ENCODE results near the gene MARCO. TPM values are rescaled to one million over a fixed set of nuclear protein-coding genes. Genes with fewer than 3 reads are reported as not detected.

Gene MARCO
- total RNA-seq, 2 donors from 2014 or later = 10.4 to 13.7 TPM

DNA sequence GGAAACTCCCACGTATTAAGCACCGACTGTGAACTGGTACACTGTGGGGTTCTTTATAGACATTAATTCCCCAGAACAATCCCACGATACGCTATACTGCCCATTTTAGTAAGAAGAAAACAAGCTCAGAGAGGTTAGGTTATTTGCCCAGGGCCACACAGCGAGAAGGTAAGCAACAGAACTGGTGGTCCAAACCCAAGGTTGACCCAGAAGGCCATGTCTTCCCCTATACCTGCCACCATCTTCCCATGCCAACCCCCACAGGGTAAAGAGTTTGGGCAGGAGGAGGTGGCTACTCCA lies 69.9 kb downstream of the MARCO start:
- no peak for DNase-seq (ENCODE audit: low spot score)

DNA sequence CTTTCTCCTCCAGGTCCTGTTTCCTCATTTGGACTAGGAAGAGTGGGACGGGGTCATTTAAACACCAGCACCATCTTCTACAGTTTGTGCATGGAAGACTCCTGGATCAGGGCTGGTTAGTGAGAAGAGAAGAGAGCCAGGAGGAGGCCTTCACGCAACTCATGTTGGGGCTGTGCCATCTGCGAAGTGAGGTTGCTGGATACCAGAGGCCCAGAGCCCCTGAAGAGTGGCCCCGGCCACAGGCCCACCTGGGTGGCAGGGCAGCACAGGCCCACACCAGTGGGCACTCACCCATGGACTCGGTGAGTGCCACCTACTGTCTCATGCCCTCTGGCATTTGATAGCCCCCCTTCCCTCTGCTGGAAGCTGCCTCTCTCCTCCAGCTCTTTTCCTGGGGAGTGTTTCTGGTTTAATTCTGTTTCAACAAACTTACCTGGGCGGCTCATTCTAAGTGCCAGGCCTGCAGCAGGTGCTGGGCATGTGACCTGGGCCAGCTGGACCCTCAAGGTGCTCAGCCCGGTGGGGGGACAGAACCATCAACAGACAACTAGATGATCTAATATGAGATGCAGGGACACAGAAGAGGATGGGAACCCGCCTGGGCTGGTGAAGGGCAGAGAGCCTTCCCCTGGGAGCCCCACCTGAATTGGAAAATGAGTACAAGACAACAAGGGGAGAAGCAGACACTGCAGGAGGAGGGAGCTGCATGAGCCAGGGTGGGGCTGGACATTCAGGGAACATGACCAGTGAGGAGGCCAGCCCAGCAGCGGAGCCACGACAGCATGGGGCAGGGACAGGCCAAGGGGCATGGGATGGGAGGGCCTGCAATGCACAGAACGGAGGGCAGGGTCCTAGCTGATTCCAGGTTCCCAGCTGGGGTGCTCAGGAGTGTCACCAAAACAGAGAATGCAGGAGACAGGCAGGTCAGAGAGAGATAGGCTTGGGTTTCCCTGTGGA lies 70.6 kb downstream of the MARCO start:
- no peaks in the 10 kb centered on the region for H3K27me3 ChIP-seq (replicated peaks; ENCODE audit: insufficient read depth)
- no peaks in the 10 kb centered on the region for H3K4me1 ChIP-seq (ENCODE audit: control insufficient read depth in 1 of 2, low read depth in 2 of 2)
- DNase-seq (ENCODE audit: low spot score) = no peak
- H3K36me3 ChIP-seq = no peaks in the 10 kb centered on the region
- ATAC-seq (ENCODE audit: insufficient number of reproducible peaks, low FRiP score, low read depth) = no peak
- no peaks in the 10 kb centered on the region for H3K9me3 ChIP-seq
- no peak overlapping the region for H3K4me3 ChIP-seq
- H3K27ac ChIP-seq = no peak overlapping the region
- TF ChIP-seq, protein P1, sequence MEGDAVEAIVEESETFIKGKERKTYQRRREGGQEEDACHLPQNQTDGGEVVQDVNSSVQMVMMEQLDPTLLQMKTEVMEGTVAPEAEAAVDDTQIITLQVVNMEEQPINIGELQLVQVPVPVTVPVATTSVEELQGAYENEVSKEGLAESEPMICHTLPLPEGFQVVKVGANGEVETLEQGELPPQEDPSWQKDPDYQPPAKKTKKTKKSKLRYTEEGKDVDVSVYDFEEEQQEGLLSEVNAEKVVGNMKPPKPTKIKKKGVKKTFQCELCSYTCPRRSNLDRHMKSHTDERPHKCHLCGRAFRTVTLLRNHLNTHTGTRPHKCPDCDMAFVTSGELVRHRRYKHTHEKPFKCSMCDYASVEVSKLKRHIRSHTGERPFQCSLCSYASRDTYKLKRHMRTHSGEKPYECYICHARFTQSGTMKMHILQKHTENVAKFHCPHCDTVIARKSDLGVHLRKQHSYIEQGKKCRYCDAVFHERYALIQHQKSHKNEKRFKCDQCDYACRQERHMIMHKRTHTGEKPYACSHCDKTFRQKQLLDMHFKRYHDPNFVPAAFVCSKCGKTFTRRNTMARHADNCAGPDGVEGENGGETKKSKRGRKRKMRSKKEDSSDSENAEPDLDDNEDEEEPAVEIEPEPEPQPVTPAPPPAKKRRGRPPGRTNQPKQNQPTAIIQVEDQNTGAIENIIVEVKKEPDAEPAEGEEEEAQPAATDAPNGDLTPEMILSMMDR (IDR thresholded peaks at IDR 0.05) = no peak

More for the DNA sequence above, 69.9 kb downstream of the MARCO start:
- Histone ChIP-seq H3K4me1 (ENCODE audit: control insufficient read depth in 1 of 2, low read depth in 2 of 2) (no peaks in the 10 kb centered on the region), H3K27ac (no peak overlapping the region), H3K9me3 (no peaks in the 10 kb centered on the region), H3K27me3 (replicated peaks; ENCODE audit: insufficient read depth) (no peaks in the 10 kb centered on the region), H3K4me3 (no peak overlapping the region), H3K36me3 (no peaks in the 10 kb centered on the region)
- TF ChIP-seq, protein P1 (IDR thresholded peaks at IDR 0.05) = no peak
- ATAC-seq (ENCODE audit: insufficient number of reproducible peaks, low FRiP score, low read depth) = no peak

DNA sequence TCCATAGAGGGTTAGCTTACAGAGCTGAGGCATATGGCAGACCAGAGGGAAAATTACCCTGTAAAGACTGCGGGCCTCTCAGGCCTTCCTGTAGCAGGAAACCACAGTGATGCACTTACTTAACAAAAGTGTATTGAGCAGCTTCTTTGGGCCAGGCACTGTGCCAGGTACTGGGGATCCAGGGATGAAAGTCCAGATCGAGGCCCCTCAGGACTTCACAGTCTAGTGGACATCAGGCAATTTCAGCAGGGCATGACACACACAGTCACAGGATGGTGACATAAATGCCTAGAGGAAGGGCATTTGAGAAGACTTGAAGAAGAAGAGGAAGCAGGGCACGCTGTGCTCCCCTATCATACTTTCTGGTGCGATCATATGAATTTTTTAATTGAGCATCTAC lies 71.7 kb downstream of the MARCO start:
- no peaks in the 10 kb centered on the region for H3K36me3 ChIP-seq
- TF ChIP-seq, protein P1 (IDR thresholded peaks at IDR 0.05) = no peak
- no peaks in the 10 kb centered on the region for H3K9me3 ChIP-seq
- no peaks in the 10 kb centered on the region for H3K4me1 ChIP-seq (ENCODE audit: control insufficient read depth in 1 of 2, low read depth in 2 of 2)
- DNase-seq (ENCODE audit: low spot score) (no peak), ATAC-seq (ENCODE audit: insufficient number of reproducible peaks, low FRiP score, low read depth) (no peak)
- no peaks in the 10 kb centered on the region for H3K27me3 ChIP-seq (replicated peaks; ENCODE audit: insufficient read depth)
- no peak overlapping the region for H3K4me3 ChIP-seq
- H3K27ac ChIP-seq = no peak overlapping the region

DNA sequence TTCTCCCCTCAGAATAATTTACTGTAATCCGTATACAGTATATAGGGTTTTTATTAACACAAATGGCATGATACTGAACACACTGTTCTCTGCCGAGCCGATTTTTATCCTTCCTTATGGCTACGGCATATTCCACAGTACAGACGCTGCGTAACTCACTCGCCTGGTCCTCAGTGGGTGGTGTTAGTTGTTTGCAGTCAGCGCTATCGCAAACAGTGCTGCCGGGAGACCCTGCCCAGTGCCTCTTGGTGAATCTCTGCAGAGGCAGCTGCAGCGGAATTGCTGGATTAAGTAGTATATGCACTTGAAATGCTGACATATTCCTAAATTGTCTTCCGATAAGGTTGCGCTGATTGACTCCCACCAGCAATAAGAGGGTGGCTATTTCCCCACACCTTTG lies 73.9 kb downstream of the MARCO start:
- DNase-seq (ENCODE audit: low spot score) = no peak
- TF ChIP-seq, protein P1 (IDR thresholded peaks at IDR 0.05) = no peak
- H3K27ac ChIP-seq = no peak overlapping the region
- no peak for ATAC-seq (ENCODE audit: insufficient number of reproducible peaks, low FRiP score, low read depth)
- H3K9me3 ChIP-seq = no peaks in the 10 kb centered on the region
- no peak overlapping the region for H3K4me3 ChIP-seq
- H3K36me3 ChIP-seq = no peaks in the 10 kb centered on the region
- H3K4me1 ChIP-seq (ENCODE audit: control insufficient read depth in 1 of 2, low read depth in 2 of 2) = no peaks in the 10 kb centered on the region
- no peaks in the 10 kb centered on the region for H3K27me3 ChIP-seq (replicated peaks; ENCODE audit: insufficient read depth)

DNA sequence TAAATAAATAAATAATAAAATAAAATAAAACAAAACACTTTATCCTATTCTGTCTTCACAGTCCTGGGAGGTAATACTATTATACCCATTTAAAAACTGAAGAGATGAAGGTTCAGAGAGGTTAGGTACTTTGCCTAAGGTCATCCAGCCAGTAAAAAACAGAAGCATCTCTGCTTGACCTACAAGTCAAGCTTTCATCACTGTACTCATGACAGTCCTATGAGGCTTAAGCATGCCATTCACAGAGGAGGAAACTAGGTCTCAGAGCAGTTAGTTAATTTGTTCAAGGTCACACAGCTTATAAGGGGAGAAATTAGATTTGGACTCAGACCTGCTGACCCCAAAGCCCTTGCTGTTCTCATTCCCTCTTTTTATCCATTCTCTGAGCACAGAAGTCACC lies 77.5 kb downstream of the MARCO start:
- no peak overlapping the region for H3K27ac ChIP-seq
- H3K9me3 ChIP-seq = no peaks in the 10 kb centered on the region
- H3K4me1 ChIP-seq (ENCODE audit: control insufficient read depth in 1 of 2, low read depth in 2 of 2) = no peaks in the 10 kb centered on the region
- H3K36me3 ChIP-seq = no peaks in the 10 kb centered on the region
- H3K27me3 ChIP-seq (replicated peaks; ENCODE audit: insufficient read depth) = no peaks in the 10 kb centered on the region
- ATAC-seq (ENCODE audit: insufficient number of reproducible peaks, low FRiP score, low read depth) (no peak), DNase-seq (ENCODE audit: low spot score) (no peak)
- no peak overlapping the region for H3K4me3 ChIP-seq
- TF ChIP-seq, protein P1 (IDR thresholded peaks at IDR 0.05) = no peak

Measured in thoracic aorta (tissue), 2 donors.